Measurements from ENCODE around the gene PSMB3.
A peak's percentile ranks its signal among the peaks of the same experiment; 100 is the strongest.

PSMB3 gene

DNA sequence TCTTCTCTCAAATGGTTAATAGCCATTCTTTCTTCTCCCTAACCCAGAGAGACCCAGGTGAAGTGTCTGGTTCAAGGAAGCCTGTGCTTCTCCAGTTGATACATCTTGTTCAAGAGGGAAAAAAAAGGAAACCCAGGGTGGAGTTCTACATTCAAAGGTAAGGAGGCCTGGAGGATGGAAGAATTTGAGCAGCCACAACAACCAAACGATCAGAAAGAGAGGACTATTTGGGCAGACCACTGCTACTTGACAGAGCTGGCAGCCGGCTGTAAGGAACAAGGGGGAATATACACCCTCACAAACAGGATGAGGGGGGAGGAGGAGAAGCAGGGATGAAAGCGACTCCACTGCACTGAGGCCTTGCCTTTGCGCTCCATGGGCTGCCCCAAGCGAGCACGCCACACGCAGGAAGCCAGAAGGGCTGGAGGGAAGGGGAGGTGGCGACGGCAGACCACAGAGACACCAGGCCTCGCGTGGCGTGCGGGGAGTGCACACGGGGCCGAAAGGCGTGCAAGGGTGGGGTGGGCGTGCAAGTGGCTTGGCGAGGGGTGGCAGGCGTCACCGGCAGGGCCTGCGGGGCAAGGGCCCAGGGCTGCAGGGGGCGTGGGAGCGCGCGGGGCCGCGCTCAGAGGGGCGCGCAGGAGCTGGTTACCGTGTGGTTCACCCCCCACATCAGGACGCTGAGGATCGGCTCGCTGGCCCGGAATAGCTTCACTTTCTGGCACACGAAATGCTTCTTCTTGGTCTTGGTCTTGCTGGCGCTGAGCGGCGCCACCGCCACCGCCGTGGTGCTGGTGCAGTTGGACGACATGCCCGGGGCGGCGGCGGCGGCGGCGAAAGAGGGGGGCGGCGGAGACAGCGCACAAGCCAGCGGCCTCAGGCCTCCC is 46.3 kb downstream of the PSMB3 start:
- DNase-seq, result peak; percentile 30

DNA sequence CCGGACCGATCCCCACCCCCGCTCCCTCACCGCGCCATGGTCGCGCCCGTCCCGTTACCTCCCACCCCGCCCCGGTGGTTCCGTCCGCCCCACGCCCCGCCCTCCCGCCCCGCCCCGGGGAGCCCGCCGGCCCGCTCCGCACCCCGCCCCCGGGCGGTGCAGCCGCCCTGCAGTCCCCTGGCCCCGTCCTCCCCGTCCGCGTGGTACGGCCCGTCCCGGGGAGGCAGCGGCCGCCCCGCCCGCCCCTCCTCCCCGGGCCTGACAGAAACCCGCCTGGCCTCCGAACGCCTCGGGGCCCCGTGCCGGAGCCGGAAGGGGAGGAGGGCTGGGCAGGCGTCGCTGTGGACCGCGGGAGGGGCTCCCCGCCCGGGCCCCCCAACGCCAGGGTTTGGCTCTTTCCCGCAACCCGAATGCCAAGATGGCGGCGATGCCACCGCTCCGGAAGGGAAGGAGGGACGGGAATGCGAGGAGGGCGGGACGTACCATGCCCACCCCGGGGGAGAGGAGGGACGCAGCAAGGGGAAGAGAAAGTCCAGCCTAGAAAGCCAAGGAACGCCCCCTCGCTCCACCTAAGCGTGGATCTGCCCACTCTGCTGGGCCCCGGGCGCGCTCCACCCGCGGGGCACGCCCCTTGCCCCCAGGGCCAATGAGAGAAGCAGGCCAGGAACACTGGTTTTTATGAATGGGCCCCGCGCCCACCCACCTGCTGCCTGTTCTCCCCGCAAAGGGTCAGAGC is 47.1 kb downstream of the PSMB3 start, which contains the start of gene PIP4K2B:
Gene PIP4K2B (minus strand): TSS at position 56 of the 736 bp plus-strand sequence. CDS start 132 bp downstream, outside the sequence.
- DNase-seq, result peak; percentile 93

DNA sequence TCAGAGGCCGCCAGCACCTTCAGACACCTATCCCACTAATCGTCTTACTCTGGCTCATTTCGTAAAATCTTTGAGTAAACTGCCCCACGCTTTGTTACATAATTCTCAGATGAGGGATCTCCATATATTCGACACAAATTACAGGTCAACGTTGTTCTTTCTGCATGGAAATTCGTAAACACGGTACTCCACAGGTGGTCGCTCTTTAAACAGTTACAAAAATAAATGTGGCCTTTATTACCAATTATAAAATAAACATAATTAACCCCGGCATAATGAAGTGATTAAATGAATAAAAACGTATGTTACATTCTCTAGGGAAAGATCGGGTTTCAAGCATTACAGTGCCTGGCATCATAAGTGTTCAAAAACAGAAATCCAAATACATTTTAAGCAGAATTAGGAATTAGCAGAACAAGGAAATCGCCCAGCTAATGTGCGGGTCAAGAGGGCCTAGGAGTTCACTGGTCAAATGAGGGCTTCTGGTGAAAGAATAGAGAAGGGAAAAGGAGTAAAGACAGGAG is 47.8 kb downstream of the PSMB3 start:
- DNase-seq, result no peak

DNA sequence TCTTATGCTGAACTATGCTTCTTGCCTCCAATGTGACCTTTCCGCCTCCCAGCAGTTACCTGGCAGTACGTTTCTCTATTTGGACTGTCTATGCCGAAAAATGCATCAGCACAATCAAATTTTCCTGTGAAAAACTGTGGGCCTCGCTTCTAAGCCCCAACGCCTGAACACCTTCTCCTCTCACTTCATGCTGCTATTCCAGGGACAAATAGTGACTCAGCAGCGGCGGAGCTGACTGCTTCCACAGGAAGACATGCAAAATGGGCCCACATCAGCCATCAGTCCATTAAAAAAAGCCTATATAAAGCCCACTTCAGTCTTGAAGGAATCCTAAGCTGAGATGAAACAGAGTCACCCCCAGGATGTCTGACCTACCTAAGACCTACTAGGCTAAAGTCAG is 57.3 kb downstream of the PSMB3 start:
- no peak for DNase-seq

Data from GF-D8 (cell line).